PC-3 (cell line): Measurements from ENCODE around the gene C8A. TPM values are rescaled to one million over a fixed set of nuclear protein-coding genes. Genes with fewer than 3 reads are reported as not detected.

Source experiments
- ATAC-seq: fragments of 200-7000 bp; cut with Tn5 transposase; 2 replicates; pipeline ENCODE4 v1.9.1; 2020; ENCODE audit warnings: mild to moderate bottlenecking, moderate library complexity
- BruUV-seq: library from RNA; stranded (reverse); fragments of 400-500 nt; replicated peaks from 2 replicates; lab custom pipeline; 2021; lab: Mats Ljungman, UMichigan
- CTCF ChIA-PET: fragments of 300-600 bp; sonication (Branson Sonifier 250); formaldehyde crosslinking; loops from one replicate; lab custom pipeline; 2022; ENCODE audit warnings: antibody characterized with exemption; lab: Charles Lee
- POLR2A ChIA-PET: fragments of 300-600 bp; sonication (Branson Sonifier 250); formaldehyde crosslinking; loops from one replicate; lab custom pipeline; 2022; ENCODE audit warnings: antibody characterized with exemption; ENCODE audit not compliant: unreplicated experiment; lab: Charles Lee
- DNase-seq: peaks from one replicate; pipeline ENCODE4 v3.0.0-alpha.2; 2015
- H2AFZ ChIP-seq: fragments of 300-600 bp; sonication (generic); 2 replicates; pipeline ENCODE4 v1.6.0; 2016; ENCODE audit warnings: antibody characterized with exemption, low read length
- H3F3A ChIP-seq: fragments of 300-600 bp; sonication (generic); one replicate; pipeline ENCODE4 v1.6.0; 2017; ENCODE audit warnings: antibody characterized with exemption, low read length, control low read depth, mild to moderate bottlenecking; ENCODE audit not compliant: unreplicated experiment
- H3K27ac ChIP-seq: fragments of 300-600 bp; sonication (generic); 2 replicates; pipeline ENCODE4 v1.5.1; 2016; ENCODE audit warnings: mild to moderate bottlenecking, low read length
- H3K27me3 ChIP-seq: fragments of 300-600 bp; sonication (generic); 2 replicates; pipeline ENCODE4 v1.6.1; 2016; ENCODE audit warnings: low read length, mixed read lengths
- H3K36me3 ChIP-seq: fragments of 300-600 bp; sonication (generic); 2 replicates; pipeline ENCODE4 v1.6.1; 2016; ENCODE audit warnings: low read depth, mixed run types, low read length, mixed read lengths
- H3K4me1 ChIP-seq: fragments of 300-600 bp; sonication (generic); 2 replicates; pipeline ENCODE4 v1.5.1; 2016; ENCODE audit warnings: low read length; ENCODE audit not compliant: insufficient read depth
- H3K4me2 ChIP-seq: fragments of 300-600 bp; sonication (generic); 2 replicates; pipeline ENCODE4 v1.6.0; 2016; ENCODE audit warnings: low read length
- H3K4me3 ChIP-seq: fragments of 300-600 bp; sonication (generic); 2 replicates; pipeline ENCODE4 v1.5.1; 2016; ENCODE audit warnings: mild to moderate bottlenecking, low read length, mixed read lengths
- H3K79me2 ChIP-seq: fragments of 300-600 bp; sonication (generic); 2 replicates; pipeline ENCODE4 v1.6.1; 2017; ENCODE audit warnings: low read length, mixed read lengths
- H3K9ac ChIP-seq: fragments of 300-600 bp; sonication (generic); 2 replicates; pipeline ENCODE4 v1.6.0; 2016; ENCODE audit warnings: mild to moderate bottlenecking, low read length
- H3K9me2 ChIP-seq: fragments of 300-600 bp; sonication (generic); replicated peaks from 2 replicates; pipeline ENCODE4 v1.6.1; 2016; ENCODE audit warnings: mixed run types, low read length, mixed read lengths
- H3K9me3 ChIP-seq: fragments of 300-600 bp; sonication (generic); 2 replicates; pipeline ENCODE4 v1.6.1; 2016; ENCODE audit warnings: low read length, mixed read lengths
- H4K20me1 ChIP-seq: fragments of 300-600 bp; sonication (generic); 2 replicates; pipeline ENCODE4 v1.6.1; 2016; ENCODE audit warnings: low read length, mixed read lengths
- EZH2 ChIP-seq: fragments of 300-600 bp; sonication (generic); IDR thresholded peaks from one replicate; pipeline ENCODE4 v1.6.1; 2017; ENCODE audit warnings: antibody characterized with exemption, mild to moderate bottlenecking, low read length; ENCODE audit not compliant: unreplicated experiment
- EZH2phosphoT487 ChIP-seq: fragments of 300-600 bp; sonication (generic); IDR thresholded peaks from 2 replicates; pipeline ENCODE4 v1.6.1; 2018; ENCODE audit warnings: mild to moderate bottlenecking, antibody characterized with exemption, low read length, borderline replicate concordance
- intact Hi-C: fragments of 100-400 bp; cut with micrococcal nuclease; formaldehyde crosslinking; loops from 2 replicates; pipeline ENCODE4 v1.9.0; 2023
- total RNA-seq: library from RNA; depleted of rRNA; stranded (reverse); fragments of >200 nt; gene quantifications from 2 replicates; pipeline ENCODE4 v1.2.3, GENCODE V29; 2014
- TF ChIP-seq, protein P1 (sequence below): fragments of 300-600 bp; sonication (generic); conservative IDR thresholded peaks from 2 replicates; pipeline ENCODE4 v1.5.1; 2017; ENCODE audit warnings: antibody characterized with exemption, low read depth, mild to moderate bottlenecking, low read length

Gene C8A
- total RNA-seq, 1 experiment from 2014 or later = not detected

DNA sequence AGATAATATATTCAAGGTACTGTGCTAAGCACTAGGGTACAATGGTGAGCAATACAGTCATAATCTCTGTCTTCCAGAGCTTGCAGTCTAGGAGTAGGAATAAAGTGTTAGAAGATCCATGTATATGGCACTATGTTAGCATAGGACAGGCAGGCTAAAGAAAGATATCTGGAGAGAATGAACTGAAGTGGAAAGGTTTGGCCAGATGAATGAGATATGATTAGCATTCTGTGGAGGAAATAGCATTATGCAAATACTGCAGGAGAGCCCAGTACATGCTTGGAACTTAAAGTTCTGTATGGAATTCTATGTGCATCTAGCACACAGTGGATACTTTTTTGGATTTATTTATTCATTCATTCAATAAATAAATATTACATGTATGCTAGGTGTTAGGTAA, 4.7 kb downstream of the C8A start:
- no TSS peak for BruUV-seq
- Histone ChIP-seq H3K9me2 (no peaks in the 10 kb centered on the region), H3K4me3 (no peak overlapping the region), H4K20me1 (no peaks in the 10 kb centered on the region), H3K4me2 (no peak overlapping the region), H3K27ac (no peak overlapping the region), H3K4me1 (no peaks in the 10 kb centered on the region), H3K9me3 (no peaks in the 10 kb centered on the region), H2AFZ (no peak overlapping the region), H3K27me3 (peaks cover 41% of the 10 kb centered on the region), H3K9ac (no peak overlapping the region), H3K79me2 (no peaks in the 10 kb centered on the region), H3K36me3 (no peaks in the 10 kb centered on the region), H3F3A (no peaks in the 10 kb centered on the region)
- intact Hi-C loops = no loop called here
- ChIA-PET POLR2A (no interaction called here), CTCF (no interaction called here)
- ATAC-seq (no peak), DNase-seq (no peak)
- TF ChIP-seq EZH2phosphoT487 = no peak

DNA sequence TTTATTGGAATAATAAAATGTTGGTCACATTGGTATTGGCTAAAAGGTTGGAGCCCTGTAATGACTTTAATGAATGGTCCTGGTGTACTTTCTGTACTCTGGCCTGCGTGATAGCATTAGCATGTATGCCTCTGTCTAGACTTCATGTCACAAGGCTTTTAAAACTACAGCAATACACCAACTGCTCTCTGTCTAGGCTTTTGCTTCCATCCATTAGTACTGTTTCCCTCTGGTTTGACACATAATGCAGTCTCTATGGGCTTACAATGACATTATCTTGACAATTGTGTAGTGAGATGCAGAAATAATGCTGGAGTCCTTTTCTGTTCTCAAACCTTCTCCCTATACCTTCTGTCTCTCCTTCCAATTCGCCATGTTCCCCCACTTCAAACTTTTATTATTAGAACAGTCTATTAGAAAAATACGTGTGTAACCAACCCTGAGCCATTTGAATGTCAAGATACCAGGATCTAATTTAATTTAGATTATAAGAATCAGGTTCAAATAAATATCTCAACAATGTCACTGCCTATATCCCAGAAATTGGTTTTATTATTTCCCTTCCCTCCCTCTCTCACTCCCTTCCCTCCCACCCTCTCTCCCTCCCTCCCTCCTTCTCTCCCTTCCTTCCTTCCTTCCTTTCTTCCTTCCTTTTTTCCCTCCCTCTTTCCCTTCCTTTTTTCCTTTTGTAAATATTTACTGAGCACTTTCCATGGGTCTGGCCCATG, 8.8 kb downstream of the C8A start:
- TF ChIP-seq, protein P1, sequence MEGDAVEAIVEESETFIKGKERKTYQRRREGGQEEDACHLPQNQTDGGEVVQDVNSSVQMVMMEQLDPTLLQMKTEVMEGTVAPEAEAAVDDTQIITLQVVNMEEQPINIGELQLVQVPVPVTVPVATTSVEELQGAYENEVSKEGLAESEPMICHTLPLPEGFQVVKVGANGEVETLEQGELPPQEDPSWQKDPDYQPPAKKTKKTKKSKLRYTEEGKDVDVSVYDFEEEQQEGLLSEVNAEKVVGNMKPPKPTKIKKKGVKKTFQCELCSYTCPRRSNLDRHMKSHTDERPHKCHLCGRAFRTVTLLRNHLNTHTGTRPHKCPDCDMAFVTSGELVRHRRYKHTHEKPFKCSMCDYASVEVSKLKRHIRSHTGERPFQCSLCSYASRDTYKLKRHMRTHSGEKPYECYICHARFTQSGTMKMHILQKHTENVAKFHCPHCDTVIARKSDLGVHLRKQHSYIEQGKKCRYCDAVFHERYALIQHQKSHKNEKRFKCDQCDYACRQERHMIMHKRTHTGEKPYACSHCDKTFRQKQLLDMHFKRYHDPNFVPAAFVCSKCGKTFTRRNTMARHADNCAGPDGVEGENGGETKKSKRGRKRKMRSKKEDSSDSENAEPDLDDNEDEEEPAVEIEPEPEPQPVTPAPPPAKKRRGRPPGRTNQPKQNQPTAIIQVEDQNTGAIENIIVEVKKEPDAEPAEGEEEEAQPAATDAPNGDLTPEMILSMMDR = no peak
- TF ChIP-seq EZH2phosphoT487 (no peak), EZH2 (no peak)

DNA sequence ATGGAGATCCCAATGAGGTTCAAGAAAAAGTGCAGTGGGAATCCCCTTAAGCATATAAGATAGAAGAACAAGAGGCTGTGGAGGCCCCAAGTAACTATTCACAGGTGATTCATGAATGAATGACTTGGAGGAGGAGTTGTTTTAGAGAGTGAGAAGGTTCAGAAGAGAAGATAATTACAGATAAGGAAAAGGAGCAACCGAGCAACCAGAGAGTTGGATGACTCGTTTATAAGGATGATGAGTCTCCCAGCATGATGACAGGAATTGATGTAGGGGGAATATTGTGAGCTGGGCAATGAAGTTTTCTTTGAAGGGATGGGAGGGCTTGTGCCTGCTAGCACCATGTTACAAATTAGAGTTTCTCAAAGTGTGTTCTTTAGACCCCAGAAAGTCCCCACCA, 9.8 kb downstream of the C8A start:
- Histone ChIP-seq H3K27me3 (peaks cover 54% of the 10 kb centered on the region), H3K27ac (no peak overlapping the region), H3K4me2 (no peak overlapping the region), H3K4me1 (no peaks in the 10 kb centered on the region), H3K36me3 (no peaks in the 10 kb centered on the region), H3K79me2 (no peaks in the 10 kb centered on the region), H4K20me1 (no peaks in the 10 kb centered on the region), H3K9ac (no peak overlapping the region), H2AFZ (no peak overlapping the region), H3K9me2 (no peaks in the 10 kb centered on the region), H3F3A (no peaks in the 10 kb centered on the region), H3K4me3 (no peak overlapping the region), H3K9me3 (no peaks in the 10 kb centered on the region)
- DNase-seq = no peak
- ChIA-PET CTCF (no interaction called here), POLR2A (no interaction called here)
- TF ChIP-seq EZH2 (no peak), EZH2phosphoT487 (no peak)
- TF ChIP-seq, protein P1 = no peak
- no peak for ATAC-seq
- no TSS peak for BruUV-seq
- intact Hi-C loops = no loop called here

More for the DNA sequence above, 8.8 kb downstream of the C8A start:
- H3K36me3 ChIP-seq = no peaks in the 10 kb centered on the region
- H3K4me3 ChIP-seq = no peak overlapping the region
- no peak overlapping the region for H3K4me2 ChIP-seq
- H3K9ac ChIP-seq = no peak overlapping the region
- H3K9me3 ChIP-seq = no peaks in the 10 kb centered on the region
- ChIA-PET POLR2A (no interaction called here), CTCF (no interaction called here)
- H3K9me2 ChIP-seq = no peaks in the 10 kb centered on the region
- H3K27me3 ChIP-seq = peaks cover 54% of the 10 kb centered on the region
- H3K27ac ChIP-seq = no peak overlapping the region
- H2AFZ ChIP-seq = no peak overlapping the region
- ATAC-seq = no peak
- BruUV-seq = no TSS peak
- no peaks in the 10 kb centered on the region for H3K4me1 ChIP-seq
- no peak for DNase-seq
- no peaks in the 10 kb centered on the region for H3K79me2 ChIP-seq
- no peaks in the 10 kb centered on the region for H3F3A ChIP-seq
- intact Hi-C loops = no loop called here
- H4K20me1 ChIP-seq = no peaks in the 10 kb centered on the region
